HepG2 (cell line): Measurements from ENCODE around the gene PRKAR1B. TPM values are rescaled to one million over a fixed set of nuclear protein-coding genes. Genes with fewer than 3 reads are reported as not detected.

Experiments
- ATAC-seq: fragments of 200-7000 bp; cut with Tn5 transposase; 3 replicates; pipeline ENCODE4 v1.9.1; 2020; ENCODE audit warnings: mild to moderate bottlenecking, moderate library complexity
- BruUV-seq: library from RNA; stranded (reverse); fragments of 400-500 nt; replicated peaks from 2 replicates; lab custom pipeline; 2021; lab: Mats Ljungman, UMichigan
- CTCF ChIA-PET: fragments of 300-600 bp; formaldehyde crosslinking; extraction: SDS; loops from one replicate; lab custom pipeline; 2021; ENCODE audit warnings: low total read pairs, inconsistent platforms, low intra/inter-chr PET ratio; lab: Yijun Ruan, JAX
- POLR2A ChIA-PET: fragments of 350-600 bp; sonication (Branson Sonifier 250); formaldehyde crosslinking; loops from one replicate; lab custom pipeline; 2020; ENCODE audit warnings: antibody characterized with exemption, inconsistent platforms; lab: Yijun Ruan, JAX
- DNase-seq: peaks from one replicate; pipeline ENCODE4 v3.0.0-alpha.2; 2015; ENCODE audit warnings: low spot score
- FAIRE-seq: peaks from 3 replicates; lab custom pipeline; 2011; peaks lifted over from hg19 to GRCh38; lab: Jason Lieb, UNC
- H2AFZ ChIP-seq: one replicate; pipeline ENCODE4 v1.6.1; 2011; ENCODE audit warnings: low read length, inconsistent platforms
- H3K27ac ChIP-seq: fragments of 300-600 bp; 3 replicates; pipeline ENCODE4 v1.8.0; 2011; ENCODE audit warnings: mixed run types, mild to moderate bottlenecking, mixed read lengths, low read length, inconsistent platforms; ENCODE audit not compliant: insufficient read depth; ENCODE audit errors: extremely low read length
- H3K27me3 ChIP-seq, 2 experiments: fragments of 200-600 bp in 1 of 2; 2 replicates in 1 of 2; 3 replicates in 1 of 2; pipeline versions ENCODE4 v1.6.0 to v1.8.0; 2011; ENCODE audit warnings: low read length in 2 of 2, mild to moderate bottlenecking in 2 of 2, moderate library complexity in 2 of 2, inconsistent platforms in 1 of 2; ENCODE audit not compliant: insufficient read depth in 2 of 2, control insufficient read depth in 1 of 2
- H3K36me3 ChIP-seq, 2 experiments: fragments of 200-600 bp in 1 of 2; replicated peaks in 1 of 2; 2 replicates in 1 of 2; 3 replicates in 1 of 2; pipeline versions ENCODE4 v1.5.1 to v1.8.0; 2011; ENCODE audit warnings: low read length in 2 of 2, inconsistent platforms in 1 of 2; ENCODE audit not compliant: insufficient read depth in 2 of 2, control insufficient read depth in 1 of 2
- H3K4me1 ChIP-seq: 2 replicates; pipeline ENCODE4 v1.5.1; 2012; ENCODE audit warnings: low read length, inconsistent platforms; ENCODE audit not compliant: insufficient read depth
- H3K4me2 ChIP-seq: 2 replicates; pipeline ENCODE4 v1.6.0; 2011; ENCODE audit warnings: low read depth, low read length, inconsistent platforms
- H3K4me3 ChIP-seq, 3 experiments: fragments of 200-600 bp in 1 of 3; sonication (generic), shearing (Covaris generic) in 1 of 3; replicated peaks in 1 of 3; 2 replicates each; pipeline ENCODE4 v1.5.1; 2011 to 2016; ENCODE audit warnings: low read length in 3 of 3, inconsistent platforms in 2 of 3, low read depth in 2 of 3, mild to moderate bottlenecking in 2 of 3, control low read depth in 1 of 3, mixed read lengths in 1 of 3; ENCODE audit not compliant: insufficient read depth in 1 of 3
- H3K79me2 ChIP-seq: one replicate; pipeline ENCODE4 v1.6.1; 2011; ENCODE audit warnings: low read length, inconsistent platforms; ENCODE audit not compliant: insufficient read depth
- H3K9ac ChIP-seq: 2 replicates; pipeline ENCODE4 v1.6.0; 2011; ENCODE audit warnings: mild to moderate bottlenecking, low read depth, low read length, inconsistent platforms; ENCODE audit not compliant: insufficient read depth
- H3K9me3 ChIP-seq: 2 replicates; pipeline ENCODE4 v1.5.1; 2012; ENCODE audit warnings: mild to moderate bottlenecking, low read length
- H4K20me1 ChIP-seq: 2 replicates; pipeline ENCODE4 v1.6.0; 2011; ENCODE audit warnings: inconsistent platforms, mild to moderate bottlenecking, low read length, moderate library complexity; ENCODE audit not compliant: insufficient read depth
- AGO2 ChIP-seq: fragments of 200-400 bp; formaldehyde crosslinking; optimal IDR thresholded peaks from 2 replicates; pipeline ENCODE3; 2017; ENCODE audit warnings: mild to moderate bottlenecking, low read depth, low read length, moderate library complexity
- ATF1 ChIP-seq: IDR thresholded peaks from 2 replicates; pipeline ENCODE4 v1.6.1; 2016; ENCODE audit warnings: mild to moderate bottlenecking, control low read depth
- ZBTB7B ChIP-seq: sonication (generic); formaldehyde crosslinking; IDR thresholded peaks from 2 replicates; pipeline ENCODE4 v1.4.0; 2020; ENCODE audit warnings: missing genetic modification reagents
- ZNF674 ChIP-seq: sonication (generic); formaldehyde crosslinking; IDR thresholded peaks from 2 replicates; pipeline ENCODE4 v1.5.0; 2020; ENCODE audit warnings: low read depth, mild to moderate bottlenecking, missing genetic modification reagents
- WGBS: methylation state at CpG from one replicate; pipeline ENCODE4 v1.1.6; 2017; ENCODE audit warnings: low lambda C conversion rate; 5-methylcytosine and 5-hydroxymethylcytosine counted together
- in situ Hi-C: cut with HindIII; loops from 2 replicates; pipeline ENCODE4 v1.10.0; 2017; ENCODE audit warnings: low pct_unique_long_range_greater_than_20kb; ENCODE audit not compliant: extremely low pct_ligation_motif_present
- intact Hi-C: fragments of 100-400 bp; cut with micrococcal nuclease; formaldehyde crosslinking; loops from one replicate; pipeline ENCODE4 v1.10.0; 2022; ENCODE audit not compliant: unreplicated experiment
- polyA plus RNA-seq, 8 experiments: library from polyadenylated mRNA; depleted of rRNA in 3 of 8; stranded (reverse) in 7 of 8; unstranded in 1 of 8; fragments of >200 nt; fragmentation: Illumina TruSeq in 4 of 8; extraction: Trizol in 4 of 8; gene quantifications; 2 replicates each; pipeline versions ENCODE4 v1.2.1 to v1.2.3, GENCODE V29; 2011 to 2016; ENCODE audit warnings: low read depth in 4 of 8, missing spikeins in 1 of 8, mixed read lengths in 1 of 8; ENCODE audit not compliant: insufficient read depth in 1 of 8
- total RNA-seq, 5 experiments: library from RNA; depleted of rRNA; stranded (reverse); fragments of >200 nt; fragmentation: Illumina TruSeq; extraction: Trizol; gene quantifications; 2 replicates each; pipeline ENCODE4 v1.2.3, GENCODE V29; 2016; ENCODE audit warnings: low read depth in 1 of 5

PRKAR1B gene
- total and polyA plus RNA-seq, 2 of the 13 experiments (the other 11 are each of a cell fraction or from before 2014, with no cell fraction given): 7.9 to 28.2 TPM

- in situ Hi-C loops: no loop called here
- Histone ChIP-seq H4K20me1 (no peaks in the 10 kb centered on the region), H3K9ac (no peak overlapping the region), H3K9me3 (no peaks in the 10 kb centered on the region), H3K79me2 (no peaks in the 10 kb centered on the region), H3K27ac (no peak overlapping the region), H3K4me3 (no peak overlapping the region), H2AFZ (no peak overlapping the region), H3K27me3 (no peaks in the 10 kb centered on the region), H3K4me2 (no peak overlapping the region), H3K4me1 (no peaks in the 10 kb centered on the region), H3K36me3 (peaks cover 0 to 8% of the 10 kb centered on the region in 2 experiments; a peak in 2 of 5 replicates)
- WGBS: 96% methylated on average over 18 of the region's 23 CpGs
- ChIA-PET CTCF (no interaction called here), POLR2A (no interaction called here)
- no peak for TF ChIP-seq ZBTB7B (CRISPR knock-in tag)
- no peak for TF ChIP-seq ZNF674
- no peak for ATAC-seq
- intact Hi-C loops: no loop called here
- no TSS peak for BruUV-seq
- FAIRE-seq: no peak
- no peak for DNase-seq
These were observed 153.1 kb downstream of the PRKAR1B start for GRCh38 chr7:573933-574381.

GRCh38 chr7:573269-573932 lies 153.7 kb downstream of the PRKAR1B start:
- POLR2A ChIA-PET: no interaction called here
- FAIRE-seq (no peak), DNase-seq (no peak), ATAC-seq (no peak)
- TF ChIP-seq ATF1 (CRISPR knock-in tag): no peak
- peak; percentile 9 for TF ChIP-seq AGO2
- Histone ChIP-seq H3K4me3 (no peak overlapping the region), H3K9ac (no peak overlapping the region), H4K20me1 (no peaks in the 10 kb centered on the region), H3K4me1 (no peaks in the 10 kb centered on the region), H3K36me3 (peaks cover 0 to 6% of the 10 kb centered on the region in 2 experiments; a peak in 1 of 5 replicates), H3K9me3 (no peaks in the 10 kb centered on the region), H3K4me2 (no peak overlapping the region), H3K27me3 (no peaks in the 10 kb centered on the region), H2AFZ (no peak overlapping the region), H3K79me2 (no peaks in the 10 kb centered on the region), H3K27ac (no peak overlapping the region)
- WGBS: 95% methylated on average over 29 of the region's 36 CpGs
- CTCF ChIA-PET: no interaction called here
- no TSS peak for BruUV-seq
- in situ Hi-C loops (no loop called here), intact Hi-C loops (no loop called here)
